GM12878 (cell line): ENCODE data around the gene ABL1.

Source experiments
- CBX3 ChIP-seq: fragments of 200-600 bp; sonication (generic); IDR thresholded peaks from 2 replicates; pipeline ENCODE4 v1.6.1; 2016; ENCODE audit warnings: low read depth, borderline replicate concordance
- CTCF ChIP-seq, 3 experiments: IDR thresholded peaks in 2 of 3; conservative IDR thresholded peaks in 1 of 3; 2 replicates each; pipeline ENCODE4 v1.5.1; 2011; ENCODE audit warnings: low read depth in 3 of 3, low read length in 3 of 3, mild to moderate bottlenecking in 3 of 3, control low read depth in 2 of 3, moderate library complexity in 2 of 3, inconsistent platforms in 1 of 3, mixed read lengths in 1 of 3; ENCODE audit not compliant: control insufficient read depth in 2 of 3, insufficient read depth in 1 of 3; ENCODE audit errors: extremely low read depth in 1 of 3
- ESRRA ChIP-seq: IDR thresholded peaks from 2 replicates; pipeline ENCODE4 v1.6.1; 2012; ENCODE audit warnings: mild to moderate bottlenecking, low read length, improper control_type of control experiment
- GABPA ChIP-seq: IDR thresholded peaks from 2 replicates; pipeline ENCODE4 v1.6.1; 2014; ENCODE audit warnings: antibody characterized with exemption, low read depth, mild to moderate bottlenecking, inconsistent platforms
- HDAC6 ChIP-seq: fragments of 200-600 bp; sonication (generic); IDR thresholded peaks from one replicate; pipeline ENCODE4 v1.8.0; 2017; ENCODE audit warnings: antibody characterized with exemption; ENCODE audit not compliant: unreplicated experiment
- KAT2A ChIP-seq: conservative IDR thresholded peaks from 2 replicates; pipeline ENCODE4 v1.6.1; 2011; ENCODE audit warnings: low read depth, low read length; ENCODE audit not compliant: control insufficient read depth
- RAD51 ChIP-seq: fragments of 450-650 bp; IDR thresholded peaks from 2 replicates; pipeline ENCODE4 v1.6.1; 2016; ENCODE audit warnings: moderate library complexity, mild to moderate bottlenecking, inconsistent platforms
- TCF3 ChIP-seq: IDR thresholded peaks from 2 replicates; pipeline ENCODE4 v1.6.1; 2012; ENCODE audit warnings: low read depth, mild to moderate bottlenecking, low read length, borderline replicate concordance; ENCODE audit not compliant: insufficient read depth
- USF1 ChIP-seq: IDR thresholded peaks from 2 replicates; pipeline ENCODE4 v1.6.1; 2011; ENCODE audit warnings: borderline replicate concordance, low read depth, mild to moderate bottlenecking, moderate library complexity, mixed read lengths, low read length; ENCODE audit not compliant: insufficient read depth; ENCODE audit errors: extremely low read length
- TF ChIP-seq, protein P1 (sequence below): IDR thresholded peaks from 2 replicates; pipeline ENCODE4 v1.6.1; 2012; ENCODE audit warnings: low read depth, low read length, improper control_type of control experiment
- TF ChIP-seq, protein P2 (sequence below): fragments of 450-650 bp; formaldehyde crosslinking; IDR thresholded peaks from 2 replicates; pipeline ENCODE4 v1.5.0; 2022; ENCODE audit warnings: mild to moderate bottlenecking, missing genetic modification characterization

GRCh38 chr9:130872912-130873503, 38.0 kb downstream of the ABL1 start:
- TF ChIP-seq TCF3 (no peak), CTCF (IDR thresholded peaks at IDR 0.05 in 2 of 3, conservative IDR thresholded peaks at IDR 0.05 in 1 of 3; ENCODE audit: control insufficient read depth in 2 of 3, extremely low read depth in 1 of 3, insufficient read depth in 1 of 3, low read depth in 3 of 3, low read length in 3 of 3) (no peak), RAD51 (no peak), ESRRA (no peak), GABPA (no peak), HDAC6 (no peak), KAT2A (no peak), USF1 (no peak), CBX3 (no peak)
- TF ChIP-seq, protein P1, sequence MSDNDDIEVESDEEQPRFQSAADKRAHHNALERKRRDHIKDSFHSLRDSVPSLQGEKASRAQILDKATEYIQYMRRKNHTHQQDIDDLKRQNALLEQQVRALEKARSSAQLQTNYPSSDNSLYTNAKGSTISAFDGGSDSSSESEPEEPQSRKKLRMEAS, result no peak
- TF ChIP-seq, protein P2, sequence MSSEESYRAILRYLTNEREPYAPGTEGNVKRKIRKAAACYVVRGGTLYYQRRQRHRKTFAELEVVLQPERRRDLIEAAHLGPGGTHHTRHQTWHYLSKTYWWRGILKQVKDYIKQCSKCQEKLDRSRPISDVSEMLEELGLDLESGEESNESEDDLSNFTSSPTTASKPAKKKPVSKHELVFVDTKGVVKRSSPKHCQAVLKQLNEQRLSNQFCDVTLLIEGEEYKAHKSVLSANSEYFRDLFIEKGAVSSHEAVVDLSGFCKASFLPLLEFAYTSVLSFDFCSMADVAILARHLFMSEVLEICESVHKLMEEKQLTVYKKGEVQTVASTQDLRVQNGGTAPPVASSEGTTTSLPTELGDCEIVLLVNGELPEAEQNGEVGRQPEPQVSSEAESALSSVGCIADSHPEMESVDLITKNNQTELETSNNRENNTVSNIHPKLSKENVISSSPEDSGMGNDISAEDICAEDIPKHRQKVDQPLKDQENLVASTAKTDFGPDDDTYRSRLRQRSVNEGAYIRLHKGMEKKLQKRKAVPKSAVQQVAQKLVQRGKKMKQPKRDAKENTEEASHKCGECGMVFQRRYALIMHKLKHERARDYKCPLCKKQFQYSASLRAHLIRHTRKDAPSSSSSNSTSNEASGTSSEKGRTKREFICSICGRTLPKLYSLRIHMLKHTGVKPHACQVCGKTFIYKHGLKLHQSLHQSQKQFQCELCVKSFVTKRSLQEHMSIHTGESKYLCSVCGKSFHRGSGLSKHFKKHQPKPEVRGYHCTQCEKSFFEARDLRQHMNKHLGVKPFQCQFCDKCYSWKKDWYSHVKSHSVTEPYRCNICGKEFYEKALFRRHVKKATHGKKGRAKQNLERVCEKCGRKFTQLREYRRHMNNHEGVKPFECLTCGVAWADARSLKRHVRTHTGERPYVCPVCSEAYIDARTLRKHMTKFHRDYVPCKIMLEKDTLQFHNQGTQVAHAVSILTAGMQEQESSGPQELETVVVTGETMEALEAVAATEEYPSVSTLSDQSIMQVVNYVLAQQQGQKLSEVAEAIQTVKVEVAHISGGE (CRISPR knock-in tag), result no peak
